ENCODE measurements around the gene KRT4.

KRT4 gene

GRCh38 chr12:52818388-52818787, 4.5 kb upstream of the KRT4 start:
- no peaks in the 10 kb centered on the region for H3K4me1 ChIP-seq (ENCODE audit: control insufficient read depth, low read length)
- TF ChIP-seq EZH2phosphoT487 (IDR thresholded peaks at IDR 0.05; ENCODE audit: borderline replicate concordance, low read length) = no peak
- TF ChIP-seq CTCF (IDR thresholded peaks at IDR 0.05; ENCODE audit: low read depth, low read length, poor library complexity, severe bottlenecking) = no peak
- no peak overlapping the region for H3K4me2 ChIP-seq (ENCODE audit: low read length)
- H3K27ac ChIP-seq (ENCODE audit: low read depth, low read length) = no peak overlapping the region
- no peaks in the 10 kb centered on the region for H4K20me1 ChIP-seq (ENCODE audit: control insufficient read depth, insufficient read depth, low read depth, low read length)
- no peaks in the 10 kb centered on the region; the same call in 1 of the 2 replicates for H3K27me3 ChIP-seq (ENCODE audit: control insufficient read depth, low read length)
- no peaks in the 10 kb centered on the region for H3K79me2 ChIP-seq (ENCODE audit: control insufficient read depth, low read length)
- no peaks in the 10 kb centered on the region for H3K9me3 ChIP-seq (ENCODE audit: control insufficient read depth, insufficient read depth, low read length)
- H3K4me3 ChIP-seq (ENCODE audit: low read length) = no peak overlapping the region
- no peaks in the 10 kb centered on the region for H3F3A ChIP-seq (ENCODE audit: control insufficient read depth, insufficient read depth)
- H3K9me2 ChIP-seq (replicated peaks; ENCODE audit: control insufficient read depth, low read length) = no peaks in the 10 kb centered on the region
- no peaks in the 10 kb centered on the region for H3K36me3 ChIP-seq (ENCODE audit: control insufficient read depth, low read length)

GRCh38 chr12:52817699-52818238, 3.9 kb upstream of the KRT4 start:
- Histone ChIP-seq H3K9me3 (ENCODE audit: control insufficient read depth, insufficient read depth, low read length) (no peaks in the 10 kb centered on the region), H3F3A (ENCODE audit: control insufficient read depth, insufficient read depth) (no peaks in the 10 kb centered on the region), H3K27me3 (ENCODE audit: control insufficient read depth, low read length) (no peaks in the 10 kb centered on the region; the same call in 1 of the 2 replicates), H3K4me2 (ENCODE audit: low read length) (no peak overlapping the region), H3K4me3 (ENCODE audit: low read length) (no peak overlapping the region), H3K36me3 (ENCODE audit: control insufficient read depth, low read length) (no peaks in the 10 kb centered on the region), H3K27ac (ENCODE audit: low read depth, low read length) (no peak overlapping the region), H3K79me2 (ENCODE audit: control insufficient read depth, low read length) (no peaks in the 10 kb centered on the region), H3K9me2 (replicated peaks; ENCODE audit: control insufficient read depth, low read length) (no peaks in the 10 kb centered on the region), H3K4me1 (ENCODE audit: control insufficient read depth, low read length) (no peaks in the 10 kb centered on the region), H4K20me1 (ENCODE audit: control insufficient read depth, insufficient read depth, low read depth, low read length) (no peaks in the 10 kb centered on the region)
- TF ChIP-seq CTCF (IDR thresholded peaks at IDR 0.05; ENCODE audit: low read depth, low read length, poor library complexity, severe bottlenecking) (no peak), EZH2phosphoT487 (IDR thresholded peaks at IDR 0.05; ENCODE audit: borderline replicate concordance, low read length) (no peak)

- no peak overlapping the region for H3K4me3 ChIP-seq (ENCODE audit: low read length)
- TF ChIP-seq CTCF (IDR thresholded peaks at IDR 0.05; ENCODE audit: low read depth, low read length, poor library complexity, severe bottlenecking) = no peak
- TF ChIP-seq EZH2phosphoT487 (IDR thresholded peaks at IDR 0.05; ENCODE audit: borderline replicate concordance, low read length) = no peak
- H3K9me3 ChIP-seq (ENCODE audit: control insufficient read depth, insufficient read depth, low read length) = no peaks in the 10 kb centered on the region
- no peak overlapping the region for H3K27ac ChIP-seq (ENCODE audit: low read depth, low read length)
- H3K4me2 ChIP-seq (ENCODE audit: low read length) = no peak overlapping the region
- H3K9me2 ChIP-seq (replicated peaks; ENCODE audit: control insufficient read depth, low read length) = no peaks in the 10 kb centered on the region
- no peaks in the 10 kb centered on the region for H3K79me2 ChIP-seq (ENCODE audit: control insufficient read depth, low read length)
- H4K20me1 ChIP-seq (ENCODE audit: control insufficient read depth, insufficient read depth, low read depth, low read length) = no peaks in the 10 kb centered on the region
- no peaks in the 10 kb centered on the region for H3K36me3 ChIP-seq (ENCODE audit: control insufficient read depth, low read length)
- H3K4me1 ChIP-seq (ENCODE audit: control insufficient read depth, low read length) = no peaks in the 10 kb centered on the region
- H3K27me3 ChIP-seq (ENCODE audit: control insufficient read depth, low read length) = no peaks in the 10 kb centered on the region; the same call in 1 of the 2 replicates
- H3F3A ChIP-seq (ENCODE audit: control insufficient read depth, insufficient read depth) = no peaks in the 10 kb centered on the region
Observed at GRCh38 chr12:52817003-52817698, 3.2 kb upstream of the KRT4 start.
